NCI-H1092 treated with DMSO at 0.1 percent for 48 hours (cell line): ENCODE results near the gene PLEKHD1.
"Not testable (repeated sequence)": the region's sequence is repeated elsewhere in the genome, so short reads cannot be mapped to it uniquely, and the experiment has no call there.

ENCODE experiments used
- DNase-seq: peaks from one replicate; lab custom pipeline; 2025; lab: John Stamatoyannopoulos, UW

The PLEKHD1 gene

DNA sequence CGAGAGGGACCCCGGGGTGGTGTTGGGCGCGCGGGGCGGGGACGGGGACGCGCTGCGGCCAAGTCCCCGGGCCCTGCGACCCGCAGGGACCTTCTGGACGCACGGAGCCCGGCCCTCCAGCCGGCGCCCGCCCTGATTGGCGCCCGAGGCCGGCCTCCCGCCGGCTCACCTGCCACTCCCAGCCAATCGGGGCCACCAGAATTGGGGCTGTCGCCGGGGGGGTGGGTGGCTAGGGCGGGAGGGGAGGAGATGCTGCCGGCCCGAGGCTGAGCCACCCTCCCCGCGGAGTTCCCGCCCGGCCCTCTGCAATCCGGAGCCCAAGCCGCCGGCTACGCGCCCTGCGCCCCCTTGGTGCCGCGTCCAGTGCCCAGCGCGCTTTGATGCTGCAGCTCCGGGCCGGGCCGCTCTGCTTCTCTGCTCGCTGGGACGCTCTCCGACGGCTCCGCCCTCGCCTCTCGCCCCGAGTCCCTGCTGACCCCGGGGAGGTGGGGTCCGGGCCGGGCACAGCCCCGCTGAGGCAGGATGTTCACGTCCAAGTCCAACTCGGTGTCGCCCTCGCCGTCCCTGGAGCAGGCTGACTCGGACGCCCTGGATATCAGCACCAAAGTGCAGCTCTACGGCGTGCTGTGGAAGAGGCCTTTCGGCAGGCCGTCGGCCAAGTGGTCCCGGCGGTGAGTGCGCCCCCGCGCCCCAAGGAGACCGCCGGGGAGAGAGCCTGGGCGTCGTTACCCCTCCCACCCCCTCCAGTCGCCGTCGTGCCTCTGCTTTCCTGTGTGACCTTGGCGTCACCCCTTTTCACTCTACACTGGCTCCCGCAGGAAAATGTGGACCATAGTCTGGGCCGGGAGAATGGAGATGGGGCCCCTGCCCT, at the start of gene PLEKHD1:
Gene PLEKHD1, plus strand, starts transcription at position 285 of the 871 bp plus-strand sequence. Its CDS starts 238 bp downstream, at position 523.
- DNase-seq, result no peak

DNA sequence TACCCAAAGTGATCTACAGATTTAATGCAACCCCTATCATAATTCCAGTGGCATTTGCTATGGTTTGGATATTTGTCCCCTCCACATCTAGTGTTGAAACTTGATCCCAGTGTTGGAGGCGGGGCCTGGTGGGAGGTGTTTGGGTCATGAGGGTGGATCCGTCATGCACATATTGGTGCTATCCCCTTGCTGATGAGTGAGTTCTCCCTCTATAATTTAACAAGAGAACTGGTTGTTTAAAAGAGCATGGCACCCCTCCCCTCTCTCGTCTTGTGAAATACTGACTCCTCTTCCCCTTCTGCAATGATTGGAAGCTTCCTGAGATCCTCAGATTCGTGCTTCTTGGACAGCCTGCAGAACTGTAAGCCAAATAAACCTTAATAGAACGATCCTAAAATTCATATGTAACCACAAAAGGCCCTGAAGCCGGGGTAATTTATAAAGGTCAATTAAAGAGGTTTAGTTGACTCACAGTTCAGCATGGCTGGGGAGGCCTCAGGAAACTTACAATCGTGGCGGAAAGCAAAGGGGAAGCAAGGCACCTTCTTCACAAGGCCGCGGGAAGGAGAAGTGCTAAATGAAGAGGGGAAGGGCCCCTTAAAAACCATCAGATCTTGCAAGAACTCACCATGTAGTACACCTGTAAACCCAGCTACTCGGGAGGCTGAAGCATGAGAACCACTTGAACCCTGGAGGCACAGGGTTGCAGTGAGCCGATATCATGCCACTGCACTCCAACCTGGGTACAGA, 44.8 kb upstream of the PLEKHD1 start:
- DNase-seq, result no peak

DNA sequence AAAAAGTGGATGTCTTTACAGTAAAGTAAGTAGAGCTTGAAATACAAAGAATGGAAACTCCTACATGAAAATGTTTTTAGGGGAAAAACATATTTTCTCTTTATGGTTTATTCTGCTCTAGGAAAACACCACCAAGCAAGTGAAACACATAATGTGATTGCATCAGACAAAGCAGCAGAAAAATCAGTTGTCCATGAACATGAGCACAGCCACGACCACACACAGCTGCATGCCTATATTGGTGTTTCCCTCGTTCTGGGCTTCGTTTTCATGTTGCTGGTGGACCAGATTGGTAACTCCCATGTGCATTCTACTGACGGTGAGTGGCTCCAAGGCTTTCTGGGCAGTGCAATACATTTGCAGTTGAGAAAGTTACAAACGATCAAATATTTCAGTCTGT, 42.6 kb upstream of the PLEKHD1 start:
- no peak for DNase-seq

DNA sequence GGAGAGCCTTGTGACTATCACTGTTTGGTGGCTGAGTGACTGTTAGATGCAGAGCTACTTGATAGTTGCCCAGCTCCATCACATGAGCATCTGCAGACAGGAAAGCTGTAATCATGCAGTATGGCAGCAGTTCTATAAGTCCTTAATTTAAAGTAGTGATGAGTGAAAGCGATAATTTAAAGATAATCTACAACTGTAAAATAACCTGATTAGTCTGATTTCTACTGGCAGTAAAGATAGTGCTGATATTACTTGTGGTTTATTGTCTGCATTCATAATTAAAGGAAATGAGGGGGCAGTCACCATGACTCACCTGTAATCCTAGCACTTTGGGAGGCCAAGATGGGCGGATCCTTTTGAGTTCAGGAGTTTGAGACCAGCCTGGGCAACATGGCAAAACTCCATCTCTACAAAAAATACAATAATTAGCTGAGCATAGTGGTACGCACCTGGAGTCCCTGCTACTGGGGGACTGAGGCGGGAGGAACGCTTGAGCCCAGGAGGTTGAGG, 41.2 kb upstream of the PLEKHD1 start:
- DNase-seq, result no peak

DNA sequence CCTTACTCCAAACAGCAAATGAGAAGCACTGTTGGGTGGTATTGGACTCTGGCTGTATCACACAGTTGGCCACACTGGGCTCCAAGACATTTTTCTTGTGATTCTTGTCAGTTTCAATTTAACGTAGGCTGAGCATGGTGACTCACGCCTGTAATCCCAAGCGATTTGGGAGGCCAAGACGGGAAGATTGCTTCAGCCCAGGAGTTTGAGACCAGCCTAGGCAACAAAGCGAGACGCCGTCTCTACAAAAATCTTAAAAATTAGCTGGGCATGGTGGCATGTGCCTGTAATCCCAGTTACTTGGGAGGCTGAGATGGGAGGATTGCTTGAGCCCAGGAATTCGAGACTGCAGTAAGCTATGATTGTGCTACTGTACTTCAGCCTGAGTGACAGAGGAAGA, 35.3 kb upstream of the PLEKHD1 start:
- DNase-seq, result no peak

DNA sequence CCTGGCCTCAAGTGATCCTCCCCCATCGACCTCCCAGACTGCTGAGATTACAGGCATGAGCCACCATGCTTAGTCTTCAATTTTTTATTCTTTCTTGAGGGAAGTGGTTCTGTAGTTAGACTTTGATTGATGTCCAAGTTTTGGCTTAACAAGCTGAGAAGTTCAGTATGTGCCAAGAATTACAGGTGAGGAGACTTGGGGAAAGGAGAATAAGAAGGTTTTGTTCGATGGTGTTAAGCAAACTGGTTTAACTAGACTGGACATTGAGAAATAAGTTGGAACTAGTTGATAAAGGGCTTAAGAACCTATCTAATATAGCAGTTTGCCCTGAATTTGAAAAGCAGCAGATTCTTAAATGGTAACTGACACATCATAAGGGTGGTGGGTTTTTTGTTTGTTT, 32.6 kb upstream of the PLEKHD1 start:
- DNase-seq, result no peak

DNA sequence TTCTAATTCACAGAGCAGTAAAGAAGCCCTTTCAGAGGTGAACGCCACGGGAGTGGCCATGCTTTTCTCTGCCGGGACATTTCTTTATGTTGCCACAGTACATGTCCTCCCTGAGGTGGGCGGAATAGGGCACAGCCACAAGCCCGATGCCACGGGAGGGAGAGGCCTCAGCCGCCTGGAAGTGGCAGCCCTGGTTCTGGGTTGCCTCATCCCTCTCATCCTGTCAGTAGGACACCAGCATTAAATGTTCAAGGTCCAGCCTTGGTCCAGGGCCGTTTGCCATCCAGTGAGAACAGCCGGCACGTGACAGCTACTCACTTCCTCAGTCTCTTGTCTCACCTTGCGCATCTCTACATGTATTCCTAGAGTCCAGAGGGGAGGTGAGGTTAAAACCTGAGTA, 26.2 kb upstream of the PLEKHD1 start:
- DNase-seq, result no peak

DNA sequence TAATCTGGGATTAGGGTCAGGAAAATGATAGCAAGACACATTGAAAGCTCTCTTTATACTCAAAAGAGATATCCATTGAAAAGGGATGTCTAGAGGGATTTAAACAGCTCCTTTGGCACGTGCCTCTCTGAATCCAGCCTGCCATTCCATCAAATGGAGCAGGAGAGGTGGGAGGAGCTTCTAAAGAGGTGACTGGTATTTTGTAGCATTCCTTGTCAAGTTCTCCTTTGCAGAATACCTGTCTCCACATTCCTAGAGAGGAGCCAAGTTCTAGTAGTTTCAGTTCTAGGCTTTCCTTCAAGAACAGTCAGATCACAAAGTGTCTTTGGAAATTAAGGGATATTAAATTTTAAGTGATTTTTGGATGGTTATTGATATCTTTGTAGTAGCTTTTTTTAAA, 25.4 kb upstream of the PLEKHD1 start:
- DNase-seq, result no peak

DNA sequence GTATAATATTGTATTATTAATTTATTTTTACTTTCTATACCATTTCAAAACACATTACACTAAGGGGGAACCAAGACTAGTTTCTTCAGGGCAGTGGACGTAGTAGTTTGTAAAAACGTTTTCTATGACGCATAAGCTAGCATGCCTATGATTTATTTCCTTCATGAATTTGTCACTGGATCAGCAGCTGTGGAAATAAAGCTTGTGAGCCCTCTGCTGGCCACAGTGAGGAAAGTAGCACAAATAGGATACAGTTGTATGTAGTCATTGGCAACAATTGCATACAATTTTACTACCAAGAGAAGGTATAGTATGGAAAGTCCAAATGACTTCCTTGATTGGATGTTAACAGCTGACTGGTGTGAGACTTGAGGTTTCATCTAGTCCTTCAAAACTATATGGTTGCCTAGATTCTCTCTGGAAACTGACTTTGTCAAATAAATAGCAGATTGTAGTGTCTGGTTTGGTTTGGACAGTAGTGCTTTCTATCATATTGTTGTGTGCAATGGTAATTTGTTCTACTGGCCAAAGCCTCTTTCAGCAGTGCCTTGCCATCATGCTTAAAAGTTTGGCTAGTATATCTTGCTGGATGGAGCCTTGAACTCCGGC, 24.3 kb upstream of the PLEKHD1 start:
- DNase-seq, result peak; percentile 67

DNA sequence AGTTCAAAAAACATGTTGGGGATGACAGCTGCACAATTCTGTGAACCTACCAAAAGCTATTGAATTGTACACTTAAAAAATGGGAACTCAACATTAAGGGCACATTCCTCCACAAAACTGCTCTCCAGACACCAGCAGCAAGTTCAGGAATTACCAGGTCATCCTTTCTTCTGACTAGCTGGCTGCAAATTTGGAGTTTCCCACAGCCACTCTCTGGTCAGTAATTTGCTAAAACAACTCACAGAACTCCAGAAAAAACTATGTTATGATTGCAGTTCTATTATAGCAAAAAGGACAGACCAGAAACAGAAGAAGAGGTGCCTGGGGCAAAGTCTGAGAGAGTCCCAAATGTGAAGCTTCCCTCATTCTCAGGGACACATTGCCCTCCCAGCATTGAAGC, 20.1 kb upstream of the PLEKHD1 start:
- no peak for DNase-seq

DNA sequence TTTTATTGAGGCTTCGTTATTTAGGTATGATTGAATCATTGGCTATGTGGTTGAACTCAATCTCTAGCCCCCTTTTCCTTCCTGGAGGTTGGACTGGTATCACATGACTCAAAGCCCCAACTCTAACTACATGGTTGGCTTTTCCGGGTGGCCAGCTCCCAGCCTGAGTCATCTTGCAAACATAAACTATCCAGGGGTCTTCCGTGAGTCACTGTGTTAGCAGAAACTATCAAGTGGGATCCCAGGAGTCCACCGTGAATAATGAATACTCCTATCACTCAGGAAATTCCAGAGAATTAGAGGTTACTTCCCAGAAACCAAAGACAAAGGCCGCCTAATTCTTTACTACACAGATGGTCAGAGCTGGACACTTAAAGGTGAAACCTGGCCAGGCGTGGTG, 19.7 kb upstream of the PLEKHD1 start:
- DNase-seq, result no peak

DNA sequence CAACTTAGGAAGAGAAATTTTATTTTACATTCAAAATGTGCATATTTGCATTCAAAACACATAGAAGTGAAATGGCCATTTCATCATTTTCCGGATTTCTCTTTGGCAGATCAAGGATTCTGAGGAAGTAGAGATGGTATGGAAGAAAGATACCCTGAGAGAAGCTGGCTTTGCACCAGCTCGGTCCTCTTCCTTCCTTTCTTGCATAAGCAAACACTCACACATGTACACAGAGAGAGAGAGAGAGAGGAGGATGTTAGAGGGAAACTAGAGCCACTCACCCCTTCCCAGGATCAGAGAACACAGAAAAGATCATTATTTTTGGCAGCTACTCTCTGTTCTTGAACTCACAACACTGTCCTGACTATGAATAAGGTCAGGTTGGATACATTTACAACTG, 15.6 kb upstream of the PLEKHD1 start:
- DNase-seq, result no peak

DNA sequence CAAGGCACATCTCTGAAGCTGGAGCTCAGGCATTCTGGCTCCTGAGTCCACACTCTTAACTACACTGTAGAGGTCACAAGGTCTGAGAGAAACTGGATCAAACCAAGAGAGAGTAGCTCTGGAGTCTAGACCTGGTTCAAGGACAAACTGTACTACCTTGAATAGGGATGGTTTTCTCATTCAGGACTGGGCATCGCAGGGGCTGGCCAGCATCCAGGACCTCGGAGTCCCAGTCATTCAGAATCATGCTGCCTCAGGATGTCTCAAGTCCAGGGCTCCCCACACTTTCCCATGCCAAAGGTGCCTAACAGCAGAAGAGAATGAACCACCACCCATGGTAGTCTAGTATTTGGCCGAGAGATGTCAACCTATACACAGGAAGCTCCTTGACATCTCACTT, 13.1 kb upstream of the PLEKHD1 start:
- DNase-seq, result no peak

DNA sequence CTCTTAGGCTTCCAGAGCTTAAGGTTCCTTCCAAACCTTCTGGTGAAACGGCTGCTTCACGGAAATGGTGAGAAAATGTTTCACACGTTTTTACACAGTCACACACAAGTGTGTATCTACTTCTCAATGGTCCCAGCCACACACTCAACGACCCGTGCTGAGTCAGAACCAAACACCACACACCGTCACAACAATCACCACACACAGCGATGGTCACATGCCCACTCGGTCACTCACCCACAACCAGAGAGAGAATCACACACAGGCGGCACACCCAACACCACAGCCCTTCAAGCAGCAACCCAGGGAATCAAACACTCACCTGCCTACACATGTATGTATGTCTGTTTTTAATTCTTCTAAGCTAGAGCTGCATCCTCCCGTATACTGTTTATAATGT, 12.6 kb upstream of the PLEKHD1 start:
- DNase-seq, result no peak

DNA sequence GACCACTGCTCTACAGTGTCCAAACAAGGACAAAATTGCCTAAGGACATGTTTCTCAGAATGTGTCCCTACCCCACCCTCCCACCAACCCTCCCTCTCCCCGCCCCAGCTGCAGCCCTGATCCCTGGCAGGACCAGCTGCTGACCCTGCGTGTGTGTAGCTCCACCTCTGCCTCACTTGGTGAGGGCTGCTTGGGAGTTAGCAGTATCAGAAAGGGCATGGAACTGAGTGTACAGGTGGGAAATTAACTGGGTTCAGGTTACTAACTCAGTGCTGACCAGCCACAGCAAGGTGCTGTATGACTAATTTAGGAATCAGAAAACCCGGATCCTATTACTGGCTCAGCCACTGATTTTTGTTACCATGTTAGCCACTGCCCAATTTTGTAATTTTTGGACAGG, 11.3 kb upstream of the PLEKHD1 start:
- DNase-seq, result no peak

DNA sequence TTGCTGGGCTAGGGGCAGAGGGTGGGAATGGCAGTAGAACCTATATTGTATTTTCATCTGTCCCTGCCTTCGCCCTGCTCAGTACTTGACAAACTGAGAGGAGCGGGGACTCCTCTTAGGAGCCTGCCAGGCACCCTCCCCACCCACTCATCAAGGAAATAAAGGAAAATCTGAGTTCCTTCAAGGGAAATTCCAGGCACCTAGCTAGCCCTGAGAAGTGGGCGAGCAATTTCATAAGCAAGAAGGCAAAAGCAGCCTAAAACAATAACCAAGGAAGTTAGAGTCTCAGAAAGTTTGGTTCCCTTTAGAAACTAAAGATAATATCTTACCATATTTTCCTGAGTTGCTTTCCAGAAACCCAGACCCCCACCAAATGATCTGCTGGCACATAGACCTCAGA, 10.6 kb upstream of the PLEKHD1 start:
- DNase-seq, result no peak

DNA sequence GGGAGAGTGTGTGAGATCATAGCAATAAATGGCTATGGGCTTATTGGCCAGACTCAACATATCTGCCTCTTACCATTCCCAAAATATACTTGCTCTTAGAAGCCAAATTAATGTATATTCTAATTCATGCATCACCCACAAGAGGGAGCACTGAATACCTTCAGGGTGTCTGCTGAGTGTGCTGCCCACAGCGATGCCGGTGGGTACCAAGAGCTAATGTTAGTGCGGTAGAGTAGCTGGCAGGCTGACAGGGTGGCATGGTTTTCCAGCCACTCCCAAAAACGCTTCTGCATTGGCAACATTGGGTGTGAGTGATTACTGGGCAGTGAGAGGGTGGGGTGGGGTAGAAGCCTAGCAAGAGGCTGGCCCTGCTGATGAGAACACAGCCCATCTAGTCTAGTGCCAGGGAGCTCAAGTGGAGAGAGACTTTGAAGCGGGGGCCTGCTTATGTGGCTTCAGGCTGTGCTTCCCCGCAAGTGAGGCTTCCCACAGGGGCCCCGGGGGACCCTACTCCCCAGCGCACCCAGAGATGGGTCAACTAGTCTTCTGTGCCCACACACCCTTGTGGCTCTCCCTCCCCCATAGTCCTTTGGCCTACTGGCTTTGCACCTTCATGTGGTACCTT, 9.2 kb upstream of the PLEKHD1 start:
- peak; percentile 51 for DNase-seq

DNA sequence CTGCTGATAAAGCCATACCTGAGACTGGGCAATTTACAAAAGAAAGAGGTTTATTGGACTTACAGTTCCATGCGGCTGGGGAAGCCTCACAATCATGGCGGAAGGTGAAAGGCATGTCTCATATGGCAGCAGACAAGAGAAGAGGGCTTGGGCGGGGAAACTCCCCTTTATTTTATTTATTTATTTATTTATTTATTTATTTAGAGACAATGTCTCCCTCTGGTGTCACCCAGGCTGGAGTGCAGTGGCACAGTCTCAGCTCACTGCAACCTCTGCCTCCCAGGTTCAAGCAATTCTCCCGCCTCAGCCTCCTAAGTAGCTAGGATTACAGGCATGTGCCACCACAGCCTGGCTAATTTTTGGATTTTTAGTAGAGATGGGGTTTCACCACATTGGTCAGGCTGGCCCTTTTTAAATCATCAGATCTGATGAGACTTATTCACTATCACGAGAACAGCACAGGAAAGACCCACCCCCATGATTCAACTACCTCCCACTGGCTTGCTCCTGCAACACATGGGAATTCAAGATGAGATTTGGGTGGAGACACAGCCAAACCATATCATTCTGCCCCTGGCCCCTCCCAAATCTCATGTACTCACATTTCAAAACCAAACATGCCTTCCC, 7.6 kb upstream of the PLEKHD1 start:
- DNase-seq, result not testable (repeated sequence)

DNA sequence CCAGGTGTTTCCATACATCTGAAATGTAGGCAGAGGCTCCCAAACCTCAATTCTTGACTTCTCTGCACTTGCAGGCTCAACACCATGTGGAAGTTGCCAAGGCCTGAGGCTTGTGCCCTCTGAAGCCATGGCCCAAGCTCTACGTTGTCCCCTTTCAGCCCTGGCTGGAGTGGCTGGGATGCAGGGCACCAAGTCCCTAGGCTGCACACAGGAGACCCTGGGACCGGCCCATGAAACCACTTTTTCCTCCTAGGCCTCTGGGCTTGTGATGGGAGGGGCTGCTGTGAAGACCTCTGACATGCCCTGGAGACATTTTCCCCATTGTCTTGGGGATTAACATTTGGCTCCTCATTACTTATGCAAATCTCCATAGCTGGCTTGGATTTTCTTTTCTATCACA, 6.5 kb upstream of the PLEKHD1 start:
- DNase-seq, result not testable (repeated sequence)

DNA sequence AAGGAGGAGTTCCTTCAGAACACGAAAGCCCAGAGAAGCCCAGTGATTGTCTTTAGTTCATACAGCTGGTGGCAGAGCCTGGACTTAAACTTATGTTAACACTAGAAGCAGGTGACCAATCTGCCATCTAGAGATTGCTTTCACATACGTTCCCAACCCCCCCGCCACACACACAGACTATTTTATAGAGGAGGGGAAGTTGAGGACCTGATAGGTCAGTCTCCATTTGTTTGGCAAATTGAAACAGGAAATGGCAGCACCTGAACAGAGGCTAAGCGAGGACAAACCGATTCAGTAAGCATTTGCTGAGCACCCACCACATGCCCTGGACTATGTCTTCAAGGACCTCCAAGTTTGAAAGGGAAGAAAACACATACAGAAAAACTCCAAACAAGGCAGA, 4.8 kb upstream of the PLEKHD1 start:
- no peak for DNase-seq

DNA sequence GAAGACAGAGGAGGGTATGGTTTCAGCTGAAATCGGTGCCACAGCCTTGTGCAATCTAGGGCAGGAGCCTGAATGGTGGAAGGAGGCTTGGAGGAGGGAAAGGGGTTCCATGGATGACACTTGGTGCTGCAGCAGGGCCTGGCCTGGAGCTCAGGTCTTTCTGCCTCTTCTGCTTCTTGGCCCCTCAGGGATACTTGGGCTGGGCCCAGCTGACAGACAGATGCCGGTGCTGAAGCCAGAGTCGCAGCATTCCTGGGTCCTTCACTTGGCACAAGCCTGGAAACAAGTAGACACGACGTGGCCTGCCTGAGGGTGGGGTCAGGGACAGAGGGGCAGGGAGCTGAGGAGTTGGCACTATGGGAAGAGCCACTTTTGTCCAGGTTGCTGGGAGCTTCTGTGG, 4.4 kb upstream of the PLEKHD1 start:
- no peak for DNase-seq
